Stomach (tissue), 4 donors: Measurements from ENCODE around the gene AKR1C1.

ENCODE experiments used
- POLR2A ChIP-seq, 4 donors: fragments of 450-650 bp; IDR thresholded peaks; one replicate each; pipeline ENCODE4 v1.6.1; 2016; ENCODE audit warnings: antibody characterized with exemption in 4 of 4, control low read depth in 2 of 4, mild to moderate bottlenecking in 1 of 4, moderate library complexity in 1 of 4
- POLR2AphosphoS5 ChIP-seq, 3 donors: sonication (generic); formaldehyde crosslinking; IDR thresholded peaks; one replicate each; pipeline ENCODE4 v1.6.1; 2016; ENCODE audit warnings: antibody characterized with exemption in 3 of 3
- TF ChIP-seq, protein P1 (sequence below), 7 experiments: fragments of 450-650 bp in 4 of 7; fragments of 200-600 bp in 3 of 7; sonication (generic) in 3 of 7; IDR thresholded peaks; one replicate each; pipeline ENCODE4 v1.5.1; 2016 to 2019; ENCODE audit warnings: antibody characterized with exemption in 7 of 7, control low read depth in 2 of 7, mild to moderate bottlenecking in 1 of 7

DNA sequence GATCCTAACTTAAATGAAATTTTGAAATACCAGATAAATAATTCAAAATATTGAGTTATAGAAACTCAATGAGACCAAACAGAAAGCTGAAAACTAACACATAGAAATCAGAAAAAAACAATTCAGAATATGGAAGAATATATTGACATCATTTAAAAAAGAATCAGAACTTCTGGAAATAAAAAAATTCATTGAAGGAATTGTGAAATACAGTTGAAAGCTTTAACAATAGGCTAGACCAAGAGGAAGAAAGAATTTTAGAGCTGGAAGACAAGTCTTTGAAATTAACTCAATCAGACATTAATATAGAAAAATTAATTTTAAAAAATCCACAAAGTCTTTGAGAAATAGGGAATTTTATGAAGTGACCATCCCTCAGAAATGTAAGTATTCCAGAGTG, 36.8 kb upstream of the AKR1C1 start:
- TF ChIP-seq POLR2A (IDR thresholded peaks at IDR 0.05) (no peak), POLR2AphosphoS5 (IDR thresholded peaks at IDR 0.05) (no peak)
- TF ChIP-seq, protein P1, sequence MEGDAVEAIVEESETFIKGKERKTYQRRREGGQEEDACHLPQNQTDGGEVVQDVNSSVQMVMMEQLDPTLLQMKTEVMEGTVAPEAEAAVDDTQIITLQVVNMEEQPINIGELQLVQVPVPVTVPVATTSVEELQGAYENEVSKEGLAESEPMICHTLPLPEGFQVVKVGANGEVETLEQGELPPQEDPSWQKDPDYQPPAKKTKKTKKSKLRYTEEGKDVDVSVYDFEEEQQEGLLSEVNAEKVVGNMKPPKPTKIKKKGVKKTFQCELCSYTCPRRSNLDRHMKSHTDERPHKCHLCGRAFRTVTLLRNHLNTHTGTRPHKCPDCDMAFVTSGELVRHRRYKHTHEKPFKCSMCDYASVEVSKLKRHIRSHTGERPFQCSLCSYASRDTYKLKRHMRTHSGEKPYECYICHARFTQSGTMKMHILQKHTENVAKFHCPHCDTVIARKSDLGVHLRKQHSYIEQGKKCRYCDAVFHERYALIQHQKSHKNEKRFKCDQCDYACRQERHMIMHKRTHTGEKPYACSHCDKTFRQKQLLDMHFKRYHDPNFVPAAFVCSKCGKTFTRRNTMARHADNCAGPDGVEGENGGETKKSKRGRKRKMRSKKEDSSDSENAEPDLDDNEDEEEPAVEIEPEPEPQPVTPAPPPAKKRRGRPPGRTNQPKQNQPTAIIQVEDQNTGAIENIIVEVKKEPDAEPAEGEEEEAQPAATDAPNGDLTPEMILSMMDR (IDR thresholded peaks at IDR 0.05), result no peak
